ENCODE data around the gene TANK. TPM values are rescaled to one million over a fixed set of nuclear protein-coding genes. Genes with fewer than 3 reads are reported as not detected.

The TANK gene
- total RNA-seq, 6 donors from 2014 or later: 41.9 to 214 (median 75.0) TPM

- TF ChIP-seq POLR2A (IDR thresholded peaks at IDR 0.05) (no peak), POLR2AphosphoS5 (IDR thresholded peaks at IDR 0.05) (no peak)
- TF ChIP-seq, protein P1, sequence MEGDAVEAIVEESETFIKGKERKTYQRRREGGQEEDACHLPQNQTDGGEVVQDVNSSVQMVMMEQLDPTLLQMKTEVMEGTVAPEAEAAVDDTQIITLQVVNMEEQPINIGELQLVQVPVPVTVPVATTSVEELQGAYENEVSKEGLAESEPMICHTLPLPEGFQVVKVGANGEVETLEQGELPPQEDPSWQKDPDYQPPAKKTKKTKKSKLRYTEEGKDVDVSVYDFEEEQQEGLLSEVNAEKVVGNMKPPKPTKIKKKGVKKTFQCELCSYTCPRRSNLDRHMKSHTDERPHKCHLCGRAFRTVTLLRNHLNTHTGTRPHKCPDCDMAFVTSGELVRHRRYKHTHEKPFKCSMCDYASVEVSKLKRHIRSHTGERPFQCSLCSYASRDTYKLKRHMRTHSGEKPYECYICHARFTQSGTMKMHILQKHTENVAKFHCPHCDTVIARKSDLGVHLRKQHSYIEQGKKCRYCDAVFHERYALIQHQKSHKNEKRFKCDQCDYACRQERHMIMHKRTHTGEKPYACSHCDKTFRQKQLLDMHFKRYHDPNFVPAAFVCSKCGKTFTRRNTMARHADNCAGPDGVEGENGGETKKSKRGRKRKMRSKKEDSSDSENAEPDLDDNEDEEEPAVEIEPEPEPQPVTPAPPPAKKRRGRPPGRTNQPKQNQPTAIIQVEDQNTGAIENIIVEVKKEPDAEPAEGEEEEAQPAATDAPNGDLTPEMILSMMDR (IDR thresholded peaks at IDR 0.05): no peak
- DNase-seq (no peak), ATAC-seq (ENCODE audit: low FRiP score in 2 of 2) (no peak)
- H3K4me1 ChIP-seq: peaks cover 14 to 18% (median 16%) of the 10 kb centered on the region in 4 donors
- no peaks in the 10 kb centered on the region for H3K36me3 ChIP-seq
- no peak overlapping the region for H3K4me3 ChIP-seq
- no peaks in the 10 kb centered on the region for H3K9me3 ChIP-seq
- whole genome bisulfite sequencing, 2 donors: 84 to 88% methylated on average over 2 of the region's 2 CpGs
- H3K27ac ChIP-seq: peak overlapping the region; percentile 19 to 58 (median 38)
- H3K27me3 ChIP-seq: no peaks in the 10 kb centered on the region
Measured at GRCh38 chr2:161123531-161124030, 36.6 kb upstream of the TANK start.

GRCh38 chr2:161124201-161124600 lies 36.0 kb upstream of the TANK start:
- H3K4me1 ChIP-seq: peaks cover 14 to 18% (median 16%) of the 10 kb centered on the region in 4 donors
- no peaks in the 10 kb centered on the region for H3K27me3 ChIP-seq
- H3K9me3 ChIP-seq: no peaks in the 10 kb centered on the region
- 80 to 97% methylated on average over 2 of the region's 2 CpGs for WGBS, 2 donors
- peak overlapping the region in 1 of 4 donors; percentile 54 for H3K27ac ChIP-seq
- H3K36me3 ChIP-seq: no peaks in the 10 kb centered on the region
- peak in 1 of 2 donors; percentile 58 for ATAC-seq (ENCODE audit: low FRiP score in 2 of 2)
- DNase-seq: no peak
- TF ChIP-seq, protein P1 (IDR thresholded peaks at IDR 0.05): no peak
- TF ChIP-seq POLR2A (IDR thresholded peaks at IDR 0.05): no peak
- TF ChIP-seq POLR2AphosphoS5 (IDR thresholded peaks at IDR 0.05): no peak
- TF ChIP-seq EP300 (IDR thresholded peaks at IDR 0.05): no peak
- no peak overlapping the region for H3K4me3 ChIP-seq

- Histone ChIP-seq H3K4me3 (no peak overlapping the region), H3K27ac (no peak overlapping the region), H3K4me1 (peaks cover 0 to 13% (median 7%) of the 10 kb centered on the region in 4 donors), H3K27me3 (no peaks in the 10 kb centered on the region), H3K36me3 (no peaks in the 10 kb centered on the region), H3K9me3 (no peaks in the 10 kb centered on the region)
- TF ChIP-seq EP300 (IDR thresholded peaks at IDR 0.05): no peak
- 74 to 75% methylated on average over 3 of the region's 3 CpGs for WGBS, 2 donors
- no peak for DNase-seq
- ATAC-seq (ENCODE audit: low FRiP score in 2 of 2): no peak
Measured at GRCh38 chr2:161128885-161129284, 31.3 kb upstream of the TANK start.

DNA sequence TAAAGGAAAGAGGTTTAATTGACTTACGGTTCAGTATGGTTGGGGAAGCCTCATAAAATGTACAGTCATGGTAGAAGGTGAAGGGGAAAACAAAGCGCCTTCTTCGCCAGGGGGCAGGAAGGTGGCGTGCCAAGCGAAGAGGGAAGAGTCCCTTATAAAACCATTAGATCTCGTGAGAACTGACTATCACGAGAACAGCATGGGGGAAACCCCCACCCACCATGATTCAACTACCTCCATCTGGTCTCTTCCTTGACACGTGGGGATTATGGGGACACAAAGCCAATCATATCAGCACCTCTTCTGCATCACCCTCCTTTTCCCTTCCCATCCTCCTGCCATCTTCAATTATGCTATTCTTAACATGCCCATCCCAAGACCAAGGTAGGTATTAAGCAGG lies 29.9 kb upstream of the TANK start:
- TF ChIP-seq POLR2A (IDR thresholded peaks at IDR 0.05) (no peak), POLR2AphosphoS5 (IDR thresholded peaks at IDR 0.05) (no peak), EP300 (IDR thresholded peaks at IDR 0.05) (no peak)
- TF ChIP-seq, protein P1 (IDR thresholded peaks at IDR 0.05): no peak
- DNase-seq: no peak
- Histone ChIP-seq H3K4me1 (peaks cover 11 to 20% (median 13%) of the 10 kb centered on the region in 4 donors), H3K9me3 (no peaks in the 10 kb centered on the region), H3K4me3 (no peak overlapping the region), H3K27ac (no peak overlapping the region), H3K36me3 (no peaks in the 10 kb centered on the region), H3K27me3 (no peaks in the 10 kb centered on the region)
- ATAC-seq (ENCODE audit: low FRiP score in 2 of 2): no peak
- WGBS, 2 donors: 94 to 96% methylated on average over 8 of the region's 8 CpGs

DNA sequence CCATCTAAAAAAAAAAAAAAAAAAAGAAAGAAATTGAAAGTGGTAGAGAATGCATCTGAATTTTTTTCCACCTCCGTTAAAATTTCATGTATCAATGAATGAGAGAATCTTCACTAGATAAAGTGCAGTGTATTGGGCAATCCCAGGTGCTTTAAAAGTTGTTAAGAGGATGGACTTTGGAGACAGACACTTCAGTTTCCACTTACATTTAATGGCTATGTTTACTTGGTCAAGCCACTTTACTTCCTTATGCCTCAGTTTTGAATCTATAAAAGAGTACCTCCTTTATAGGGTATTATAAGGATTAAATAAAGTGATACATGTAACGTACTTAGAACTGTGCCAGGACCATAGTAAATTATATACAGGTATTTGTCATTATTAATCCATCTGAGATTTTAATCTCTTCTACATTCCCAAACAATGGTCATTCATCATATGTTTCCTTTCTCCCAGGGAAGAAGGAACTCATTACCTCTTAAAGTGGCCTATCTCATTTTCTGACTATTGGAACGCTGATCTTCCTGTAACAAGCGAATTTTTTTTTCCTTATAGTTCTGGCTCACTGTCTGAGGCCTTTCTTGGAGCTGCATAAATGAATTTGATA lies 29.1 kb upstream of the TANK start:
- H3K9me3 ChIP-seq: no peaks in the 10 kb centered on the region
- DNase-seq (no peak), ATAC-seq (ENCODE audit: low FRiP score in 2 of 2) (no peak)
- no peaks in the 10 kb centered on the region for H3K27me3 ChIP-seq
- TF ChIP-seq POLR2A (IDR thresholded peaks at IDR 0.05) (no peak), POLR2AphosphoS5 (IDR thresholded peaks at IDR 0.05) (no peak), EP300 (IDR thresholded peaks at IDR 0.05) (no peak)
- TF ChIP-seq, protein P1 (IDR thresholded peaks at IDR 0.05): no peak
- 54 to 55% methylated on average over 4 of the region's 4 CpGs for WGBS, 2 donors
- H3K36me3 ChIP-seq: no peaks in the 10 kb centered on the region
- H3K27ac ChIP-seq: no peak overlapping the region
- peaks cover 12 to 29% (median 21%) of the 10 kb centered on the region in 4 donors for H3K4me1 ChIP-seq
- no peak overlapping the region for H3K4me3 ChIP-seq
